ENCODE results near the gene ZNF385C.

ZNF385C gene

DNA sequence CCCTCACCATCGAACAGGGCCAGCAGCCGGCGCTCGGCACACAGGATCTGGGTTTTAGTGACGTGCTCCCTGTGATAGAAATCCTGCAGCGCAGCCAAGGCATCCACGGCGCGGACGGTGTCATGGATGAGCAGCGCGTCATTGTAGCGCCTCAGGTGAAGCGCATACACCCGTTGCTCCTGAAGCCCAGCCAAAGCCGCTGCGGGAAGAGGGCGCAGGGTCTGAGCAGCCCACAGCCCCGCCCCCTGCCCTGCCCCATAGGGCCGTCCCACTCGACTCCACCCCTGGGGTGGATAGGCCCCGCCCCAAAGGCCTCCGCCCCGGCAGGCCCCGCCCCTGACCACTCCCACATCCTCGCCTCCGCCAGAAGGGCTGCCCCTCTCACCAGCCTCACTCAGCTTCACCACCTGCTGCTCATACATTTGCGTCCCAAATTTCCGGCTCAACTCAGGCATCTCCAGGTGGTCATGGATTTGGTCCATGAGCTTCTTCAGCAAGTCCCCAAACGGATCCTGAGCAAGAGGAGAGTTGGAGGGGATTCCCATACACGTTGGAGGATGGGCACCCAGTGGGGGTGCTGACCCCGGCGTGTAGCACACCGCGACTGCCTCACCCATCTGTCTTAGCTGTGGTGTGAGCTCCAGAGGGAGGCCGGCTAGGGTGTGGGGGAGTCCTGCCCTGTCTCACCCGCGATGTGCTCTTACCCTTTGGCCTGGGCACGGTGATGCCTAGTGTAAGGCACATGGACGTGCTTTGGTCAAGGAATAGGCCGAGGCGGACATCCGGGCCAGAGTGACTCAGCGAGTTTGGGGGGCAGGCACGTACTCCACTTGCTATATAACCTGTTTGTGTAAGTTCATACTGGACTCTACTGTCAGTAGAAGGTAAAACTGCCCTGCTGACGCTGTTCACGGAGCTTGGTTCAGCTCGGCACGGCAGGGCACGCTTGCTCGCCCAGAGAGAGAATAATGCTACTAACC is 9.6 kb upstream of the ZNF385C start:
- no peak for DNase-seq (ENCODE audit: low read depth, low spot score)

DNA sequence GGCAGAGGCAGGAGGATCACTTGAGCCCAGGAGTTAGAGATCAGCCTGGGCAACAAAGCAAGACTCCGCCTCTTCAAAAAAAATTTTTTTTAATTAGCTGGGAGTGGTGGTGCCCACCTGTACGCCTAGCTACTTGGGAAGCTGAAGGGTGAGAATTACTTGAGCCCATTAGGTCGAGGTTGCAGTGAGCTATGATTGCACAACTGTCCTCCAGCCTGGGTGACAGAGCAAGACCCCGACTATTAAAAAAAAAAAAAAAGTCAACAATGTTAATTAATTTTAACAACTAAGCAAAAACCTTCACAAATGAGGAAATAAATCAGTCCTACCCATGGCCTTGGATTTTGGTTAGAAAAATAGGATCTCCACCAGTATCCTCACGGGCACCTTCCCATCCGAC is 8.9 kb upstream of the ZNF385C start:
- DNase-seq (ENCODE audit: low read depth, low spot score), result no peak

DNA sequence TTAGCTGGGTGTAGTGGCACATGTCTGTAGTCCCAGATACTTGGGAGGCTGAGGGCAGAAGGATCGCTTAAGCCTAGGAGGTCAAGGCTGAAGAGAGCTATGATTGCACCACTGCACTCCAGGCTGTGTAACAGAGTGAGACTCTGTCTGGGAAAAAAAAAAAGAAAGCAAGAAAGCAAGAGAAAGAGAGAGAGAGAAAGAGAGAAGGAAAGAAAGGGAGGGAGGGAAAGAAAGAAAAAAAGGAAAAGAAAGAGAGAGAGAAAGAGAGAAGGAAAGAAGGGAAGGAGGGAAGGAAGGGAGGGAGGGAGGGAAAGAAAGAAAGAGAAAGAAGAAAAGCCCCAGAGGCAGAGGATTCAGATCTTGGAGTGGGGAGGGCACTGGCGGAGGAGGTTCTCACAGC is 7.7 kb upstream of the ZNF385C start:
- no peak for DNase-seq (ENCODE audit: low read depth, low spot score)

DNA sequence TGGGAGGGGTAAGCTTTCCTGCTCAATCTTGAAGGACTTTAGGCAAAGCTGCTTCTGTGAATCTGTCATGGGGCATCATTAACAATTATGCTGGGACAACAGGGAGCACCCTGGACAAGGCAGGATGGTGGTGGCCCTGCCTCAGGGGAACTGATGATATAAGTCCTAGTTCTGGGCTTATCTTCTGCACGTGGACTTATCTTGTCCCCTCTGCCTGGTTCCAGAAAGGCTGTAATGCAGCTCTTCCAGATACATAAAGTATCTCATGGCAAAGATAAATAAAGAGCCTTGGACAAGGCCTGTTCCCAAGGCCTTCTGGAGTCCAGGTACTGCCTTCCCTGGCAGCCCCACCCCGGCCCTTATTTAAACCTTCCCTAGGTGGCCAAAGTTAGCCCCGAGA is 6.0 kb upstream of the ZNF385C start:
- DNase-seq (ENCODE audit: low read depth, low spot score), result no peak

DNA sequence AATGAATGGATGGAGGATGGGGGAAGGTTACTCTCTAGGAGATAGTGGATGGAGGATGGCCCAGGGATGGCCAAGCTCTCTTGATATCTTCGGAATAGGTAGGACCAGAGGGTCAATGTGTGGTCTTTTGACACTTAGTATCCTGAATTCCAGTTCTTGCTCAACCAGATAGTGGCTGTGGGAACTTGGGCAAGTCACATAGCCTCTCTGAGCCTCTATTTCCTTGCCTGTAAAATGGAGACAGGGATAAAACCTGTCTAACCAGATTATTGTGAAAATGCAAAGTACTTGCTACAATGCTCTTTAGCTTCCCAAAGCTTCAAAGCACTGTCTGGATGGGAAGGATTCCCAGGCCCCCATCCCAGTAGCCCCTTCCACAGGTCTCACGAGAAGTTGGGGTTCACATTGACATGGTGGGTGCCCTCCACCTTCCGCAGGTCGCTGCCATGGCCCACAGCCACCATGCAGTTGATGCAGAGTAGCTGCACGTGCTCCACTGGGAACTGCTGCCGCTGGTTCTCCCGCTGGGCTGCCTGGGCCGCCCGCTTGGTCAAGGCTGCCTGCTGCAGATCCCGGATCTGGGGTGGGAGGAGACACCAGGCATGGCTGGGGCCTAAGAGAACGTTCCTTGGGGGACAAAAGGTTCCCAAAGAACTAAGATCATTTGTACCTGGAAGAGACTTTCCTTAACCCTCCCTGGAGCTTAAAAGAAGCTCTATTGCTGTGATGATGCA is 5.1 kb upstream of the ZNF385C start:
- no peak for DNase-seq (ENCODE audit: low read depth, low spot score)

- DNase-seq (ENCODE audit: low read depth, low spot score), result no peak
Measured at GRCh38 chr17:42101513-42102292, 3.4 kb upstream of the ZNF385C start.

DNA sequence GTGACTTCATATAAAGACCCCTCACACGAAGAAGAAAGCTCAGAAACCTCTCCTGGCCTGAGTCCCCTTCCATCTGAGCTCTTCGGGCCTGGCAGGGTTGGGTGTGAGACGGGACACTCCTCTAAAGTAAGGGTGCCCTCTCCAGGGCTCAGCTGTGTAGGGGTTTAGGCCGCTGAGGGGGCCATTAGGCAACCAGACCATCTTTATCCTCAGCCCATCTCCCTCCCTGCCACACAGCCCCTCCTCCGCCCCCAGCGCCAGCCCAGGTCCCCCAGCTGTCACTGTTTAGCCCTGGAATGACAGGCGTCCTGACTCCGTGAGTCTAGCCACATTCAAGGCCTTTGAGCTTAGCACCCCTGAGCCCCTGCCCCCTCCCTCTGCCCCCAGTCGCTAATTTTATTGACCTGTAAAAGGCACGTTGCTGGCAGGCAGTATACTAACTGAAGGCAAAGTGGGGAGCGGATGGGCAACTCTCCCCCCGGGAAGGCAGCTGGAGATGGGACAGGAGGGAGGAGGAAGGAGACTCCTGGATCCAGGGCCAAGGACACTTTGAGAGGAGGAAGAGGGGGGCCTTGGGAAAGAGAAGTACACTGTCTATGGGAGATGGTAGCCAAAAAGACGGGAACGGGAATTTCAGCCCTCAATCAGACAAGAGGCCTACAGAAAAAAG is 592 bp upstream of the ZNF385C start:
- no peak for DNase-seq (ENCODE audit: low read depth, low spot score)

DNA sequence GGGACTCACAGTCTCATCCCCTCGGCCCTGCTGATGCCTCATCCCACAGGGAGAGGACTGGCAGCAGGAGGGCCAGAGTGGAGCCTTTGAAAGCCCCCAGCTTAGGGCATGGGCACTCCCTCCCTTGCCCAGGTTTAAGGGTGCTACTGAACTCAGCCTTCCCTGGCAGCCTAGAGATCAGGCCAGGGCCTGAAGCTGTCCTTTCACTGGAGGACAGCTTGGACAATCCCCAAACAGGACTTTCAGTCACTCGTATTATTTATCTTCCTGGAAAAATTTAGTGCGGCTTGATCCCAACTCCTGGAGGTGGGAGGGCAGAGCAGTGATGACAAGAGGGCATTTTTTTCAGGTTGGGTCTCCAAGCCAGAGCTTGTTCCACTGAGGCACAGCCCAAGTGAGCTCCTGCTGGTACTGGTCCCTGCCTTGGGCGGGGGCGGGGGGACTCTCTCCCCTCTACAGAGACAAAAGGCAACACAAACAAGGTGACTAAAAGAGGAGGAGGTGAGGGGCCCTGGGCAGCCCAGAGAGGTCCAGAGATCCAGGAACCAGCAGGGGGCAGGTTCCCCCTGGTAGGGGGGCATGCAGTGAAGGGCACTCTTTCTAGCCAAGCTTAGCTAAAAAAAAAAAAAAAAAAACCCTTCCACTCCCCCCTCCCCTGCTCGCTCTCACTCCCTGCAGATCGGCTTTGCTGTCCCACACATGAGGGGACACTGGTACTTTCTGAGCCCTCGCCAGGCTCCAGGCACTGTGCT is 1.7 kb downstream of the ZNF385C start:
- DNase-seq (ENCODE audit: low read depth, low spot score), result no peak

DNA sequence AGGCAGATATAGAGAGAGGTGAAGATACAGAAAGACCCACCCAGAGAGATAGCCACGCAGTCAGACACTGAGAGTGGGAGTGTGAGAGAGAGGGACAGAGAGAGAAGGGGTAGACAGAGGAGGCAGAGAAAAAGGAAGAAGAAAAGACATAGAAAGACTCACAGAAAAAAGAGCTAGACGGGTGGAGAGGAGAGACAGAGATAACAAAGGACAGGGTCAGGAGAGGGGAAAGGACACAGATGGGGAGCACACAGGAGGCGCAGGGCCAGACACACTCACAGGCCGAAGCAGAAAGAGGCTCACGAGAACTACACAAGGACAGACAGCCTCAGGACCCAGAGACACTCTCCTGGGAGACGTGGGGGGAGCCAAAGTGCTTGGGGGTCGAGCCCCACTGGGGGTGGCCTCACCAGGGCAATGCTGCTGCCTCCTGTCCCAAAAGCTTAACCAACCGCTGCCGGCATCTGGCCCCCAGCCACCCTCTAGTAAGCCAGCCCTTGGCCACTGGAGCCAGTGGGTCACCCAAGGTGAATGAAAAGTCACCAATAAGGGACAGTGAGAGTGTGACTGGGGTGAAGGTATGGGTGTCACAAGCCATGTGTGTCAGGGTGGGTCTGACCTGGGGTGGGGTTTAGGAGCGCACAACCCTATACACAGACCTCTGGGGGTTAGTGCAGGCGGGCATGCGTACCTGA is 3.8 kb downstream of the ZNF385C start:
- no peak for DNase-seq (ENCODE audit: low read depth, low spot score)

- no peak for DNase-seq (ENCODE audit: low read depth, low spot score)
Measured at GRCh38 chr17:42092939-42093338, 5.3 kb downstream of the ZNF385C start.

DNA sequence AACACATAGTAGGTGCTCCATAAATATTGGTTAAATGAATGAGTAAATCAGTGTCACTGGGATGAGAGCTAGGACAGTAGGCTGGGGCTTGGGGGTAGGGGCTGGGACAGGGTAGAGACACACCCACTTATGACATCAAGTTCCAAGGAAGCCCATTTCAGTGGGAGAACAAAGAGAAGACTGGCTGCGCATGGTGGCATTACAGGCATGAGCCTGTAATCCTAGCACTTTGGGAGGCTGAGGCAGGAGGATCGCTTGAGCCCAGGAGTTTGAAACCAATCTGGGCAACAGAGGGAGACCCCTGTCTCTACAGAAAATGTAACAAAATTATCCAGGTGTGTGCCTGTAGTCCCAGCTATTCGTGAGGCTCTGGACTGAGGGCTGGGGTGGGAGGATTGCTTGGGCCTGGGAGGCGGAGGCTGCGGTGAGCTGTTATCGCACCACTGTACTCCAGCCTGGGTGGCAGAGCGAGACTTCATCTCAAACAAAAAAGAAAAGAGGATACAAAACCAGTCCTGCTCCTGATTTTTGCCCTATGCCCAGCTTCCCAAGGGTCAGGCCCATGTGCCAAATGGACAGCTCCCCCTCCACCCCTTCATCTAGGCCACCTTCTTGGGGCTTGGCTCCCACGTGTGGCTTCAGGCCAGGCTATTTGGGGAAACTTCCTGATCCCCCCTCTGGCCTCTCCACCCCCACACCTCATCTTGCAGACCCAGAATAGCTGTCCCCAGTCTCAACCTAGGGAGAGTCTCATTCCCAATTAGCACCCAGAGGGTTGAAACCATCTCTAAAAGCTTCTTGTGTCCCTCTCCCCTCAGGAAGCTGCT is 7.1 kb downstream of the ZNF385C start:
- no peak for DNase-seq (ENCODE audit: low read depth, low spot score)

GRCh38 chr17:42088736-42089135 is 9.5 kb downstream of the ZNF385C start:
- DNase-seq (ENCODE audit: low read depth, low spot score), result no peak

GRCh38 chr17:42087736-42088705 is 10.3 kb downstream of the ZNF385C start:
- DNase-seq (ENCODE audit: low read depth, low spot score), result no peak

DNA sequence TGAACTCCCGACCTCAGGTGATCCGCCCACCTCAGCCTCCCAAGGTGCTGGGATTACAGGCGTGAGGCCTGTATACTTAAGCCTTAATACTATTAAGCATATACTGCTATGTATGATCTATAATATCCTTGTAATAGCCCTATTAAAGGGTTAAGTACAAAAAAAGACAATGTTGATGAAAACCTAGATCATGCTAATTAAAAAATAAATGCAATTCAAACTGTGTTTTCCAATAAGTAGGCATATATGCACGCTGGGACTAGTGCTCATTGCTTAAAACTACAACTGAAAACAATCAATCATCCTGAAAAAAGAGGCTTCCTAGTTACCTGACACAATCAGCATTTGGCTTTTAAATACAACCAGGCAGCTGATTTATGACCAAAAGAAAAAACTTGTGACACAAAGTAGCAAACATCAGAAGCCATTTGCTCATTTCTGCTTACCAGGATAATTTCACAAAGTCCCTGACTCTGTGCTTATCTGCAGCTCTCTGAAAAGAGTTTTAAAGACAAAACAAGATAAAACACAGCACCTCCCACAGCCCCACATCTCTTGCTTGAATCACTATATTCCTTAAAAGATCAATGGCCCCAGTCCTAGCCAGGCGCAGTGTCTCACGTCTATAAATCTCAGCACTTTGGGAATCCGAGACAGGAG is 11.1 kb downstream of the ZNF385C start:
- no peak for DNase-seq (ENCODE audit: low read depth, low spot score)

DNA sequence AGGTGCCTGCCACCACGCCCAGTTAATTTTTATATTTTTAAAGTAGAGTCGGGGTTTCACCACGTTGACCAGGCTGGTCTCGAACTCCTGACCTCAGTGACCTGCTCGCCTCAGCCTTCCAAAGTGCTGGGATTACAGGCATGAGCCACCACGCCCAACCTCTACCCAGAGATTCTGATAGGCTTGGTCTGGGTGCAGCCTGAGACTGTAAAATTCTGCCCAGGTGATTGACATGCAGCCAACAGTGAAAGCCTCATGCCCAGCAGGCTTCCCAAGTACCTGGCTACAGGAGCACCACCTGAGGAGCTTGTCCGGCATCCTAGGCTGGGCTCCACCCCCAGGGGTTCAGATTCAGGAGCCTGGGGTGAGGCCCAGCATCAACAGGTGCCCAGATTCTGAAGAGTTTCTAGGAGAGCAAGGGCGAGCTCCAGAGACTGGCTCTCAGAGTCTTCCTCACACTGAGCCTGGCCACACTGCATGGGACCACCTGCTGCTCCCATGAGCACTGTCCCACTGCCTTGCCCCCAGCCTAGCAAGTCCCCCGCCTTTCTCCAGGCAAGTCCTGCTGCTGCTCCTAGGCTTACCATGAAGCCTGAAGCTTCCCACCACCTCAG is 16.6 kb downstream of the ZNF385C start:
- DNase-seq (ENCODE audit: low read depth, low spot score), result no peak

DNA sequence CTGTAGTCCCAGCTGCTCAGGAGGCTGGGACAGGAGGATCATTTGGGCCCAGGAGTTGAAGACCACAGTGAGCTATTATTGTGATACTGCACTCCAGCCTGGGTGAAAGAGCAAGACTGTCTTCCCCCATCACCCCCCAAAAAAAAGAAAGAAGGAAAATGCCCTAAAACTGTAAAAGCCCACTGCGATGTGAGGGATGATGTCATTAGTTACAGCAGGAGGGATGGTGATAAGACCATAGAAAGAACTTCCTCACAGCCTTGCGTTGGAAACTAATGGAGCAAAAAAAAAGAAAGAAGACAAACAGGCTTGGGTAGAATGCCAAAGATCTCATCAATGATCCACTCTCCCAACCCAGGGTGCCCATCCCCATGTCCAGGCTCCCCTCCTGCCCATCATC is 18.7 kb downstream of the ZNF385C start:
- no peak for DNase-seq (ENCODE audit: low read depth, low spot score)

- DNase-seq (ENCODE audit: low read depth, low spot score), result no peak
Measured at GRCh38 chr17:42078396-42079043, 19.8 kb downstream of the ZNF385C start.

Data from brain pericyte (primary cell).